Measurements from ENCODE around the gene SNAPC1.
"Not testable (repeated sequence)": the region's sequence is repeated elsewhere in the genome, so short reads cannot be mapped to it uniquely, and the experiment has no call there.

The SNAPC1 gene

DNA sequence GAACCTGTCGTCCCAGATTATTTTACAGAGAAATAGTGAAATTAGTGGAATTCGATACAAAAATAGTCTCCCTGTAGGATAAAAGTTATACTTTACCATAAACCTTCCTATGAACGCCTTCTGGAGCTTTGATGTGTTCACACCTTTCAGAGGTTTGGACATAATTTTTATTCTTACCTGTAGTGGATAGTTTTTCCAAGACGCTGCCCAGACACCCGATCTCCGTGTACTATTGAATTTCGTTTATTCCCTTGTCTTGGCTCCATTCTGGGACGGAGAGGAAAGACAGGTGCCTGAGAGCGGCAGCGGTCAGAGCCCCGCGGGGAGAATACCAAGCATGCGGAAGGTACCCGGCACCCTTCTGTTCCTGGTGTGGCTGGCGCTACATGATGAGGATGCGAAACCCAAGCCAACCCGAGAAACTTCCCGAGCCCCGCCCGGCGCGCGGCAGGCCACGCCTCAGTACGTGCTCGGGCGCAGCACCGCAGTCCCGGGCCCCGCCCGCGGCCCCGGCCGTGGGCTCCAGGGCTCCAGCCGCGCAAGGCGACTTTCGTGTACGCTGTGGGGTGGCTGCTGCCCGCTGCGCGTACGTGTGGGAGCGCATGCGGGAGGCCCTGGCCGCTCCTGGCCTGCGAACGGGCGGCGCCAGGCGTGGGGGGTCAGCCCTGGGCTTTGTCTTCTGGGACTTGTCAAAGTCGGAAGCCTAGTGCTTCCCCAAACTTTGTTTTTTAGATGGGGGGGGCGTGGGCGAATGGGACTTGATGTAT is 11.3 kb upstream of the SNAPC1 start:
- peak; percentile 97 for DNase-seq

- no peak for DNase-seq
Measured at GRCh38 chr14:61751475-61751989, 10.7 kb upstream of the SNAPC1 start.

GRCh38 chr14:61752626-61753025 is 9.6 kb upstream of the SNAPC1 start:
- no peak for DNase-seq

- no peak for DNase-seq
Measured at GRCh38 chr14:61753631-61754030, 8.6 kb upstream of the SNAPC1 start.

DNA sequence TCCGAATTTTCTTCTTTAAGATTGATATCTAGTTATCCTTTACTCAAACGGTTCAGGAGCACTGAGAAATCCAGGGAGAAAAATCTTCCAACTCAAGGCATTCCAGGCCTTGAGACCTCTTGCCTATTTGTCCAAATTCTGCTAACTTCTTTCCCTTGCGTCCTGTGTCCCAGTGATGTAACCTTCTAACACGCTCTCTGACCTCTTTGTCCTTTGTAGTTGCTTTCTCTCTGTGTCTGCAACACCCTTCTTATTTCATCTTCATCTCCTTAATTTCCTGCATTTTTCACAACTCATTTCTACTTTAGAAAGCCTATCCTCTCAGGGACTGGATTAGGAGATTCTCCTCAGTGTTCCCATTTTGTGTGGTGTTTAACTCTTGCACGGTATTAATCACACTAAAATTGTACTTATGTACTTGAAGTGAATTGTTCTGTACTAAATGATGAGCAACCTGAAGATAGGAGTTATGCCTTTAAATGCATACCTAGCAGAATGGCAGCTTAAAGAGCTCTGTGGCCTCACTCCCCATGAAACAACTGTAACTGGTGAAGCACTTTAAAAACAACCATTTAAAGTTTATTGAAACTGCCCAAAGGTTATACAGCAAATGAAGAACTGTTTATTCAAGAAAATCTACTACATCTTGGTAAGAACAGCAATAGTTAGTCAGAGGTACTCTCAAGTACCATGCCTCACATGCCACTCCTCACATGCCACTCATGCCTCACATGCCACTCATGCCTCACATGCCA is 7.4 kb upstream of the SNAPC1 start:
- no peak for DNase-seq

DNA sequence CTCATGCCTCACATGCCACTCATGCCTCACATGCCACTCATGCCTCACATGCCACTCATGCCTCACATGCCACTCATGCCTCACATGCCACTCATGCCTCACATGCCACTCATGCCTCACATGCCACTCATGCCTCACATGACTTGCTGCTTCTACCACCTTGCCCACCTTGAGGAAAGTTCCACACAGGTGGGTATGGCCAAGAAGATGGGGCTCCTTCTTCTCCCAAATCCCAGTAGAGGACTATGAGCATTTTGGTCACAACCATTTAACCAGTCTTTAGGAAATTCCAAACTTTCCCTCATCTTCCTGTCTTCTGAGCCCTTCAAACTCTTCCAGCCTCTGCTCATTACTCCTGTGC is 6.9 kb upstream of the SNAPC1 start:
- DNase-seq: not testable (repeated sequence)

DNA sequence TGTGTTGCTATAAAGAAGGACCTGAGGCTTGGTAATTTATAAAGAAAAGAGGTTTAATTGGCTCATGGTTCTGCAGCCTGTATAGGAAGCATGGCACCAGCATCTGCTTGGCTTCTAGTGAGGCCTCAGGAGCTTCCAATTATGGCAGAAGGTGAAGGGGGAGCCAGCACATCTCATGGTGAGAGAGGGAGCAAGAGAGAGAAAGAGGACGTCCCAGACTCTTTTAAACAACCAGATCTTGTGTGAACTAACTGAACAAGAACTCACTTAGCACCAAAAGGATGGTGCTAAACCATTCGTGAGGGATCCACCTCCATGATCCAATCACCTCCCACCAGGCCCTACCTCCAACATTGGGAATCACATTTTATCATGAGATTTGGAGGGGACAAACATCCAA is 6.1 kb upstream of the SNAPC1 start:
- no peak for DNase-seq

DNA sequence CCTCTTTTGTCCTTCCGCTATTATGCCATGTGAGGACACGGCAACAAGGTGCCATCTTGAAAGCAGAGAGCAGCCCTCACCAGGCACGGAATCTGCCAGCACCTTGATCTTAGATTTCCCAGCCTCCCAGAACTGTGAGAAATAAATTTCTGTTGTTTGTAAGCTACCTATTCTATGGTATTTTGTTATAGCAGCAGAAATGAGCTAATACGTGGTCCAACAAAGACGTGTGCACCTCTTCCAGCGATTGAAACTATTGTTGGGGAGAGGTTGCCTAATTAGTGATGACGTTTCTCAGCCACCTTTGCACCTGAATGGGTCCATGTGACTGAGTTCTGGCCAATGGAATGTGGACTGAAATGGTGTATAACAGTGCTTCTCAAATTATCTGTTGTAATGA is 2.3 kb upstream of the SNAPC1 start:
- DNase-seq: no peak

GRCh38 chr14:61761557-61761956 is 663 bp upstream of the SNAPC1 start:
- DNase-seq: peak; percentile 55

- no peak for DNase-seq
Measured at GRCh38 chr14:61764342-61765122, 2.3 kb downstream of the SNAPC1 start.

GRCh38 chr14:61765225-61765943 is 3.2 kb downstream of the SNAPC1 start:
- DNase-seq: no peak

- peak; percentile 44 for DNase-seq
Measured at GRCh38 chr14:61766151-61766550, 3.9 kb downstream of the SNAPC1 start.

GRCh38 chr14:61768240-61768639 is 6.0 kb downstream of the SNAPC1 start:
- DNase-seq: no peak

- DNase-seq: no peak
Measured at GRCh38 chr14:61769893-61770292, 7.7 kb downstream of the SNAPC1 start.

- no peak for DNase-seq
Measured at GRCh38 chr14:61774861-61775260, 12.6 kb downstream of the SNAPC1 start.

DNA sequence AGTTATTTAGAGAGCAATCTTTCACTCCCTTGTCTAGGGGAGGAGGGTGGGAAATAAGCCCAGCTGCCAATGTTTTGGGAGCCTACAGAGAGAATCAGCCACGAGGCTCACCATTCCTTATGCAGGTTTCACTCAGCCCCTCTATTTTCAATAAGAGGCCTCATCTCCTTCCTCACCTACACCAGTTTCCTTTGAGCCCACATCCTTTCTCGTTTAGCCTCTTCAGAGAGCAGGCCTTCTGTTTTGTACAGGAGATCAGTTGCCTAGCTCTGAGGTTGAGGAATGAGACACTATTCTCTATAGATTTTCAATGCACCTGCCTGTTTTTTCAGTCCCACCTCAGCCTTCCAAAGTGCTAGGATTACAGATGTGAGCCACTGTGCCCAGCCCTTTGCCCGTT is 17.9 kb downstream of the SNAPC1 start:
- no peak for DNase-seq

- DNase-seq: no peak
Measured at GRCh38 chr14:61797309-61797708, 35.1 kb downstream of the SNAPC1 start.

DNA sequence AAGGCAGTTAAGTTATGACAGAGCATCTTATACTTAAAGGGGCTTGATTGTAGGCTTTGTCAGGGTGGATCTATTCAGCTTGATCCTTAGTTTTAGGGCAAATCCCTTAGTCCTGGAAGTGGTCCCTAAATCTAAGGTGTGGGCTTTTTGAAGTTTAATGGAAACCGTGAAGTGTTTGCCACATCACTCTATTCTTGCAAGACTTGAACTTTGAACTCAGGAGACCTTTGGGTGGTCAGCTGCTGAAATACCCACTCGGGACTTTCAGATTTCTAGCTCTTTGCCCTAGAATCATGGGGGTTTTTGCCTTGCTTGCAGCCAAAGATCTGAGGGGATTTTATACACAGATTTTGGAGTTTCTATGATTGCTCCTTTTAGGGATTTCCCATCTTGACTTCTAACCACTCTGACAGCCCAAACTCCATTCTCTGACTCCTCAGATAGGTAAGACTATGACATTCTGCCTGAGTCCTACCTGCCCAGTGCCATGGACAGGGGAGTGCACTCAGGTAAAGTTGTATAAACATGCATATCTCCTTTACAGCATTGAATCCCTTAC is 39.9 kb downstream of the SNAPC1 start:
- no peak for DNase-seq

GRCh38 chr14:61803755-61804154 is 41.5 kb downstream of the SNAPC1 start:
- DNase-seq: no peak

DNA sequence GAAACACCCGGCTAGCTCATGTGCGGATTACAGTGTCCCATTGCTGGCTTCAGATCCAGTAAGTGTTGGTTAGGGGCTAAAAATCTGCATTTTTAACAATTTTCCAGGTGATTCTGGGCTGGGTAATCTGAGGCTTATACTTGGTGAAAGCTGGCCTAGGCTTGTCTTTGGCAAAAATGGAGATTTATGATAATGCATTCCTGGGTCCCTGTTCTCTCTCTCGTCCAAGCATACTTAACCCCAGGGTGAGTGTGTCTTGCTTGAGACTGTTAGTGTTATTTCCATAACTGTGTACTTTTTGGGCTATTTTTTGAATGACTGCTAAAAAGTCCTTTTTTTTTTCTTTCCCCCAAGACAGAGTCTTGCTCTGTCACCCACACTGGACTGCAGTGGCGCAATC is 43.2 kb downstream of the SNAPC1 start:
- DNase-seq: no peak

GRCh38 chr14:61811882-61812346 is 49.7 kb downstream of the SNAPC1 start:
- DNase-seq: no peak

- DNase-seq: peak; percentile 51
Measured at GRCh38 chr14:61812347-61813095, 50.3 kb downstream of the SNAPC1 start, which contains the start of gene SYT16. SYT16 (plus strand) TSS chr14:61812703.

All from NCI-H2029 (cell line).